PC-3 (cell line): Measurements from ENCODE around the gene SGMS1. TPM values are rescaled to one million over a fixed set of nuclear protein-coding genes. Genes with fewer than 3 reads are reported as not detected.

Source experiments
- ATAC-seq: fragments of 200-7000 bp; cut with Tn5 transposase; 2 replicates; pipeline ENCODE4 v1.9.1; 2020; ENCODE audit warnings: mild to moderate bottlenecking, moderate library complexity
- BruUV-seq: library from RNA; stranded (reverse); fragments of 400-500 nt; replicated peaks from 2 replicates; lab custom pipeline; 2021; lab: Mats Ljungman, UMichigan
- CTCF ChIA-PET: fragments of 300-600 bp; sonication (Branson Sonifier 250); formaldehyde crosslinking; loops from one replicate; lab custom pipeline; 2022; ENCODE audit warnings: antibody characterized with exemption; lab: Charles Lee
- POLR2A ChIA-PET: fragments of 300-600 bp; sonication (Branson Sonifier 250); formaldehyde crosslinking; loops from one replicate; lab custom pipeline; 2022; ENCODE audit warnings: antibody characterized with exemption; ENCODE audit not compliant: unreplicated experiment; lab: Charles Lee
- DNase-seq: peaks from one replicate; pipeline ENCODE4 v3.0.0-alpha.2; 2015
- H2AFZ ChIP-seq: fragments of 300-600 bp; sonication (generic); 2 replicates; pipeline ENCODE4 v1.6.0; 2016; ENCODE audit warnings: antibody characterized with exemption, low read length
- H3F3A ChIP-seq: fragments of 300-600 bp; sonication (generic); one replicate; pipeline ENCODE4 v1.6.0; 2017; ENCODE audit warnings: antibody characterized with exemption, low read length, control low read depth, mild to moderate bottlenecking; ENCODE audit not compliant: unreplicated experiment
- H3K27ac ChIP-seq: fragments of 300-600 bp; sonication (generic); 2 replicates; pipeline ENCODE4 v1.5.1; 2016; ENCODE audit warnings: mild to moderate bottlenecking, low read length
- H3K27me3 ChIP-seq: fragments of 300-600 bp; sonication (generic); 2 replicates; pipeline ENCODE4 v1.6.1; 2016; ENCODE audit warnings: low read length, mixed read lengths
- H3K36me3 ChIP-seq: fragments of 300-600 bp; sonication (generic); 2 replicates; pipeline ENCODE4 v1.6.1; 2016; ENCODE audit warnings: low read depth, mixed run types, low read length, mixed read lengths
- H3K4me1 ChIP-seq: fragments of 300-600 bp; sonication (generic); 2 replicates; pipeline ENCODE4 v1.5.1; 2016; ENCODE audit warnings: low read length; ENCODE audit not compliant: insufficient read depth
- H3K4me2 ChIP-seq: fragments of 300-600 bp; sonication (generic); 2 replicates; pipeline ENCODE4 v1.6.0; 2016; ENCODE audit warnings: low read length
- H3K4me3 ChIP-seq: fragments of 300-600 bp; sonication (generic); 2 replicates; pipeline ENCODE4 v1.5.1; 2016; ENCODE audit warnings: mild to moderate bottlenecking, low read length, mixed read lengths
- H3K79me2 ChIP-seq: fragments of 300-600 bp; sonication (generic); 2 replicates; pipeline ENCODE4 v1.6.1; 2017; ENCODE audit warnings: low read length, mixed read lengths
- H3K9ac ChIP-seq: fragments of 300-600 bp; sonication (generic); 2 replicates; pipeline ENCODE4 v1.6.0; 2016; ENCODE audit warnings: mild to moderate bottlenecking, low read length
- H3K9me2 ChIP-seq: fragments of 300-600 bp; sonication (generic); replicated peaks from 2 replicates; pipeline ENCODE4 v1.6.1; 2016; ENCODE audit warnings: mixed run types, low read length, mixed read lengths
- H3K9me3 ChIP-seq: fragments of 300-600 bp; sonication (generic); 2 replicates; pipeline ENCODE4 v1.6.1; 2016; ENCODE audit warnings: low read length, mixed read lengths
- H4K20me1 ChIP-seq: fragments of 300-600 bp; sonication (generic); 2 replicates; pipeline ENCODE4 v1.6.1; 2016; ENCODE audit warnings: low read length, mixed read lengths
- EZH2 ChIP-seq: fragments of 300-600 bp; sonication (generic); IDR thresholded peaks from one replicate; pipeline ENCODE4 v1.6.1; 2017; ENCODE audit warnings: antibody characterized with exemption, mild to moderate bottlenecking, low read length; ENCODE audit not compliant: unreplicated experiment
- EZH2phosphoT487 ChIP-seq: fragments of 300-600 bp; sonication (generic); IDR thresholded peaks from 2 replicates; pipeline ENCODE4 v1.6.1; 2018; ENCODE audit warnings: mild to moderate bottlenecking, antibody characterized with exemption, low read length, borderline replicate concordance
- intact Hi-C: fragments of 100-400 bp; cut with micrococcal nuclease; formaldehyde crosslinking; loops from 2 replicates; pipeline ENCODE4 v1.9.0; 2023
- total RNA-seq: library from RNA; depleted of rRNA; stranded (reverse); fragments of >200 nt; gene quantifications from 2 replicates; pipeline ENCODE4 v1.2.3, GENCODE V29; 2014
- TF ChIP-seq, protein P1 (sequence below): fragments of 300-600 bp; sonication (generic); conservative IDR thresholded peaks from 2 replicates; pipeline ENCODE4 v1.5.1; 2017; ENCODE audit warnings: antibody characterized with exemption, low read depth, mild to moderate bottlenecking, low read length

SGMS1 gene
- total RNA-seq, 1 experiment from 2014 or later, result 61.4 TPM

DNA sequence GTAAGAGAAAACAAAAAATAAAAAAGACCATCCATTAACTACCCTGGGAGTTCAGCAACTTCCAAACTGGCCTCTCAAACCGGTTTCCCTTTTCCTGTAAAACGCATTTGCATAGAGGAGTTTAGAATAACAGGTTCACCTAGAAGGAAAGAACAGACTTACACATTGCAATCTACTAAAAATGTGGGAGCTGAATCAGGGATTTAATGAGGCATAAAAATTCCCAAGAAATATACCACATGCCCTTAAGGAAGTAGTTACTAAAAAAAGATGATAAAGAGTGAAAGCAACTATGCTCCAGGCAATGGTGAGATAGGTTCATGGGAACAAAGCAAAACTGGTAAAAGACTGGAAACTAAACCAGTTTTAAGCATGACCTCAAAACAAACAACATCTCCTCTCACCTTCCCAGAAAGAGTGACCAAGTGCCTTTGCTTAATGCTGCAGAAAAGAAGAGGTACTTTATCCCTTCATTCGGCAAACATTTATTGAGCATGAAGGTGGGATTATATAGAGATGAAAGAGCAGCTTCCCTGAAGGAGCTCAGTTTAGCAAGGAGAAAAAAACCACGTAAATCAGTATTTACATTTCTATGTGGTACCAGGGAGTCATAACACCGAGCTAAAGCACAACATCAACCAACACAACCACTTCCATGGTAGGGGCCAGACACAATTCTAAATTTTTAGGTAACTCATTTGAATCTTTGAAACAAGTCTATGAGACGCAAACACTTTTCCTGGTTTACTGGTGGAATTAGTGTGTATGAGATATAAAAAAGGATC is 152.8 kb downstream of the SGMS1 start:
- Histone ChIP-seq H3K4me1 (peaks cover 41% of the 10 kb centered on the region), H3K9me2 (no peaks in the 10 kb centered on the region), H3F3A (peaks cover 6% of the 10 kb centered on the region), H3K27ac (peak overlapping the region; percentile 88), H3K9ac (peak overlapping the region; percentile 73), H4K20me1 (no peaks in the 10 kb centered on the region), H2AFZ (peak overlapping the region; percentile 8), H3K36me3 (no peaks in the 10 kb centered on the region), H3K4me2 (peak overlapping the region; percentile 78), H3K9me3 (no peaks in the 10 kb centered on the region), H3K27me3 (no peaks in the 10 kb centered on the region), H3K79me2 (peaks cover 12% of the 10 kb centered on the region; the same call in 1 of the 2 replicates), H3K4me3 (peak overlapping the region; percentile 45)
- TF ChIP-seq EZH2 (no peak), EZH2phosphoT487 (no peak)
- TF ChIP-seq, protein P1, sequence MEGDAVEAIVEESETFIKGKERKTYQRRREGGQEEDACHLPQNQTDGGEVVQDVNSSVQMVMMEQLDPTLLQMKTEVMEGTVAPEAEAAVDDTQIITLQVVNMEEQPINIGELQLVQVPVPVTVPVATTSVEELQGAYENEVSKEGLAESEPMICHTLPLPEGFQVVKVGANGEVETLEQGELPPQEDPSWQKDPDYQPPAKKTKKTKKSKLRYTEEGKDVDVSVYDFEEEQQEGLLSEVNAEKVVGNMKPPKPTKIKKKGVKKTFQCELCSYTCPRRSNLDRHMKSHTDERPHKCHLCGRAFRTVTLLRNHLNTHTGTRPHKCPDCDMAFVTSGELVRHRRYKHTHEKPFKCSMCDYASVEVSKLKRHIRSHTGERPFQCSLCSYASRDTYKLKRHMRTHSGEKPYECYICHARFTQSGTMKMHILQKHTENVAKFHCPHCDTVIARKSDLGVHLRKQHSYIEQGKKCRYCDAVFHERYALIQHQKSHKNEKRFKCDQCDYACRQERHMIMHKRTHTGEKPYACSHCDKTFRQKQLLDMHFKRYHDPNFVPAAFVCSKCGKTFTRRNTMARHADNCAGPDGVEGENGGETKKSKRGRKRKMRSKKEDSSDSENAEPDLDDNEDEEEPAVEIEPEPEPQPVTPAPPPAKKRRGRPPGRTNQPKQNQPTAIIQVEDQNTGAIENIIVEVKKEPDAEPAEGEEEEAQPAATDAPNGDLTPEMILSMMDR, result no peak
- intact Hi-C loops, result loop anchor here (1.0 to 2.0 kb wide), 7 partner anchors 30 to 153 kb away; no protein-coding TSS in a partner anchor
- peak; percentile 100 for DNase-seq
- no TSS peak for BruUV-seq
- CTCF ChIA-PET, result interaction anchor here (0.6 to 1.5 kb wide), 2 partner anchors 103 to 224 kb away, joined by 4 to 7 read pairs; no protein-coding TSS in a partner anchor
- POLR2A ChIA-PET, result interaction anchor here (0.5 to 1.0 kb wide), 3 partner anchors 72 to 290 kb away, joined by 3 to 4 read pairs (median 4); no protein-coding TSS in a partner anchor
- peak; percentile 84 for ATAC-seq

DNA sequence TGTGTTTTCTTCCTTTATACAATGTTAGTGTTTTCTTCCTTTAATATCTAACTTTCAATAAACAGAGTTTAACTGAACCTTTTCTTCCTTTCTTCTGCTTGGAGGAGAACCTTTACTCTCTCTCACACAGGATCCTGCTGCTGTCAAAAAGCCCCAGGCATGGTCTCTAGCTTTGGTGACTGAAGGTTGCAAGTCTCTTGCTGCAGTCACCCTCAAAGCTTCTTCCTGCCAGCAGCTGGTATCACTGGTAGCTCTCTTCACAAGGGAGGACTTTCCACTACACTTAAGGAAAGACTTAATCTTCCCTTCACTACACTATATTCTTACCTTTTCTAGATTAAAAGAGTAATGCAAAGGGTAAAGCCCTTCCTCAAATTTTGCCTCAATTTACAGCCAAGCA is 153.4 kb downstream of the SGMS1 start:
- Histone ChIP-seq H3K27ac (peak overlapping the region; percentile 88), H3K9me3 (no peaks in the 10 kb centered on the region), H3K9ac (peak overlapping the region; percentile 73), H4K20me1 (no peaks in the 10 kb centered on the region), H3K4me2 (peak overlapping the region; percentile 78), H3K79me2 (peaks cover 12% of the 10 kb centered on the region; the same call in 1 of the 2 replicates), H3F3A (peaks cover 6% of the 10 kb centered on the region), H3K36me3 (no peaks in the 10 kb centered on the region), H2AFZ (0 out of 2 replicates have a peak overlapping the region, but pooled peaks have one; percentile 0), H3K4me1 (peaks cover 41% of the 10 kb centered on the region), H3K4me3 (peak overlapping the region; percentile 36), H3K27me3 (no peaks in the 10 kb centered on the region), H3K9me2 (no peaks in the 10 kb centered on the region)
- intact Hi-C loops, result loop anchor here (2.0 kb wide), 4 partner anchors 60 to 144 kb away; no protein-coding TSS in a partner anchor
- DNase-seq (peak; percentile 50), ATAC-seq (peak; percentile 20)
- BruUV-seq, result no TSS peak
- ChIA-PET CTCF (interaction anchor here (1.5 kb wide), 1 partner anchor 103 kb away, joined by 7 read pairs; no protein-coding TSS in a partner anchor), POLR2A (interaction anchor here (1.0 kb wide), 1 partner anchor 108 kb away, joined by 3 read pairs; no protein-coding TSS in a partner anchor)
- TF ChIP-seq EZH2 (no peak), EZH2phosphoT487 (no peak)
- TF ChIP-seq, protein P1, result no peak
